ENCODE results near the gene CHRDL2.

Gene CHRDL2

GRCh38 chr11:74647404-74647803, 83.8 kb downstream of the CHRDL2 start:
- TF ChIP-seq ZNF558 (tag by site-specific recombination; IDR thresholded peaks at IDR 0.05) = no peak
- TF ChIP-seq SP3 (tag by site-specific recombination; IDR thresholded peaks at IDR 0.05) = no peak
- TF ChIP-seq ZSCAN4 (tag by site-specific recombination; IDR thresholded peaks at IDR 0.05) = no peak
- no peak for TF ChIP-seq ZEB2 (tag by site-specific recombination; IDR thresholded peaks at IDR 0.05)
- no peak for TF ChIP-seq GLIS1 (tag by site-specific recombination; IDR thresholded peaks at IDR 0.05)
- no peak for TF ChIP-seq YY1 (tag by site-specific recombination; IDR thresholded peaks at IDR 0.05)
- TF ChIP-seq ZNF660 (tag by site-specific recombination; IDR thresholded peaks at IDR 0.05) = no peak
- no peak for TF ChIP-seq ZBTB1 (tag by site-specific recombination; IDR thresholded peaks at IDR 0.05)
- no peak for TF ChIP-seq PATZ1 (tag by site-specific recombination; IDR thresholded peaks at IDR 0.05)
- TF ChIP-seq KLF9 (tag by site-specific recombination; IDR thresholded peaks at IDR 0.05; ENCODE audit: low read depth) = no peak
- TF ChIP-seq ELK4 (IDR thresholded peaks at IDR 0.05; ENCODE audit: borderline replicate concordance, low read depth, low read length) = no peak
- no peak for TF ChIP-seq WT1 (tag by site-specific recombination; IDR thresholded peaks at IDR 0.05)
- no peak for TF ChIP-seq ZBTB48 (tag by site-specific recombination; IDR thresholded peaks at IDR 0.05)
- TF ChIP-seq ZNF76 (tag by site-specific recombination; IDR thresholded peaks at IDR 0.05; ENCODE audit: borderline replicate concordance, low read depth) = no peak
- no peak for TF ChIP-seq KLF1 (tag by site-specific recombination; IDR thresholded peaks at IDR 0.05)
- no peak for TF ChIP-seq ZNF155 (tag by site-specific recombination; IDR thresholded peaks at IDR 0.05)
- no peak for TF ChIP-seq ZNF473 (tag by site-specific recombination; IDR thresholded peaks at IDR 0.05)
- no peaks in the 10 kb centered on the region for H3K4me1 ChIP-seq (ENCODE audit: control insufficient read depth, insufficient read depth, low read length)
- POLR2A ChIA-PET = no interaction called here
- CTCF ChIA-PET = interaction anchor here (1.0 kb wide), 1 partner anchor 55 kb away, joined by 3 read pairs; no protein-coding TSS in a partner anchor
- no peaks in the 10 kb centered on the region for H3K9me3 ChIP-seq (ENCODE audit: control insufficient read depth, insufficient read depth, low read depth, low read length)
- H3K4me3 ChIP-seq (ENCODE audit: low read depth, low read length) = no peak overlapping the region
- peaks cover 0 to 57% of the 10 kb centered on the region in 2 experiments; a peak in 2 of 3 replicates for H3K36me3 ChIP-seq (ENCODE audit: control insufficient read depth in 2 of 2, insufficient read depth in 1 of 2, low read length in 2 of 2)
- no peak overlapping the region for H3K27ac ChIP-seq (ENCODE audit: extremely low read depth, low read depth, low read length)

GRCh38 chr11:74646954-74647353, 84.3 kb downstream of the CHRDL2 start:
- no peaks in the 10 kb centered on the region for H3K9me3 ChIP-seq (ENCODE audit: control insufficient read depth, insufficient read depth, low read depth, low read length)
- H3K27ac ChIP-seq (ENCODE audit: extremely low read depth, low read depth, low read length) = no peak overlapping the region
- TF ChIP-seq ZNF114 (tag by site-specific recombination; IDR thresholded peaks at IDR 0.05) (no peak), MYNN (tag by site-specific recombination; IDR thresholded peaks at IDR 0.05; ENCODE audit: borderline replicate concordance) (no peak), ZNF660 (tag by site-specific recombination; IDR thresholded peaks at IDR 0.05) (no peak), RBAK (tag by site-specific recombination; IDR thresholded peaks at IDR 0.05) (no peak), ZNF776 (tag by site-specific recombination; IDR thresholded peaks at IDR 0.05; ENCODE audit: borderline replicate concordance) (no peak), ZNF549 (tag by site-specific recombination; IDR thresholded peaks at IDR 0.05) (no peak), TSHZ1 (tag by site-specific recombination; IDR thresholded peaks at IDR 0.05; ENCODE audit: borderline replicate concordance) (no peak), GLI4 (tag by site-specific recombination; IDR thresholded peaks at IDR 0.05) (no peak), ZNF623 (tag by site-specific recombination; IDR thresholded peaks at IDR 0.05) (no peak), ZNF335 (tag by site-specific recombination; conservative IDR thresholded peaks at IDR 0.05) (no peak), ZNF473 (tag by site-specific recombination; IDR thresholded peaks at IDR 0.05) (no peak), ZNF645 (tag by site-specific recombination; IDR thresholded peaks at IDR 0.05) (no peak), GLIS2 (tag by site-specific recombination; IDR thresholded peaks at IDR 0.05) (no peak), OVOL3 (tag by site-specific recombination; IDR thresholded peaks at IDR 0.05) (no peak)
- H3K36me3 ChIP-seq (ENCODE audit: control insufficient read depth in 2 of 2, insufficient read depth in 1 of 2, low read length in 2 of 2) = peaks cover 0 to 57% of the 10 kb centered on the region in 2 experiments; a peak in 2 of 3 replicates
- ChIA-PET CTCF (no interaction called here), POLR2A (no interaction called here)
- H3K4me1 ChIP-seq (ENCODE audit: control insufficient read depth, insufficient read depth, low read length) = no peaks in the 10 kb centered on the region
- H3K4me3 ChIP-seq (ENCODE audit: low read depth, low read length) = no peak overlapping the region
